Measurements from ENCODE around the gene MYO1G. TPM values are rescaled to one million over a fixed set of nuclear protein-coding genes. Genes with fewer than 3 reads are reported as not detected.

The MYO1G gene
- total RNA-seq, 4 donors from 2014 or later, result 2.5 to 8.3 (median 6.4) TPM

GRCh38 chr7:44990109-44991023 lies 11.6 kb upstream of the MYO1G start:
- in situ Hi-C loops (cut with MboI; ENCODE audit: low pct_ligation_motif_present in 1 of 4, low pct_unique_long_range_greater_than_20kb in 1 of 4, low sequenced_read_pairs in 3 of 4) (no loop called here), intact Hi-C loops (cut with DNase I; ENCODE audit: low total_unique reads) (loop anchor here (10.0 kb wide), 1 partner anchor 396 kb away; no protein-coding TSS in a partner anchor)
- Histone ChIP-seq H3K36me3 (no peaks in the 10 kb centered on the region), H3K4me1 (peaks cover 1 to 16% (median 9%) of the 10 kb centered on the region in 4 donors), H3K4me3 (no peak overlapping the region), H3K27me3 (no peaks in the 10 kb centered on the region), H3K27ac (no peak overlapping the region), H3K9me3 (no peaks in the 10 kb centered on the region)
- 78 to 79% methylated on average over 6 to 9 of the region's 9 CpGs for WGBS, 2 donors (ENCODE audit: low coverage in 1 of 2)
- no peak for TF ChIP-seq POLR2AphosphoS5 (IDR thresholded peaks at IDR 0.05)
- TF ChIP-seq POLR2A (IDR thresholded peaks at IDR 0.05), result no peak
- TF ChIP-seq CTCF (IDR thresholded peaks at IDR 0.05), result no peak
- no peak for TF ChIP-seq EP300 (IDR thresholded peaks at IDR 0.05; ENCODE audit: low read depth)
- DNase-seq, result no peak

- DNase-seq, result no peak
- Histone ChIP-seq H3K27ac (no peak overlapping the region), H3K4me1 (peaks cover 7 to 20% (median 14%) of the 10 kb centered on the region in 4 donors), H3K27me3 (no peaks in the 10 kb centered on the region), H3K4me3 (no peak overlapping the region), H3K9me3 (no peaks in the 10 kb centered on the region), H3K36me3 (no peaks in the 10 kb centered on the region)
- intact Hi-C loops (cut with DNase I; ENCODE audit: low total_unique reads) (no loop called here), in situ Hi-C loops (cut with MboI; ENCODE audit: low pct_ligation_motif_present in 1 of 4, low pct_unique_long_range_greater_than_20kb in 1 of 4, low sequenced_read_pairs in 3 of 4) (no loop called here)
- TF ChIP-seq POLR2AphosphoS5 (IDR thresholded peaks at IDR 0.05) (no peak), CTCF (IDR thresholded peaks at IDR 0.05) (no peak), POLR2A (IDR thresholded peaks at IDR 0.05) (no peak), EP300 (IDR thresholded peaks at IDR 0.05; ENCODE audit: low read depth) (no peak)
- 88% methylated on average over 3 of the region's 3 CpGs; no CpG with 5 or more reads in 1 of the 2 donors for WGBS, 2 donors (ENCODE audit: low coverage in 1 of 2)
These were observed 10.3 kb upstream of the MYO1G start for GRCh38 chr7:44989132-44989531.

- H3K27me3 ChIP-seq, result no peaks in the 10 kb centered on the region
- 93% methylated on average over 4 of the region's 4 CpGs; no CpG with 5 or more reads in 1 of the 2 donors for WGBS, 2 donors (ENCODE audit: low coverage in 1 of 2)
- H3K4me1 ChIP-seq, result peaks cover 7 to 20% (median 14%) of the 10 kb centered on the region in 4 donors
- H3K27ac ChIP-seq, result no peak overlapping the region
- intact Hi-C loops (cut with DNase I; ENCODE audit: low total_unique reads), result no loop called here
- H3K36me3 ChIP-seq, result no peaks in the 10 kb centered on the region
- TF ChIP-seq CTCF (IDR thresholded peaks at IDR 0.05), result no peak
- no peak for TF ChIP-seq POLR2AphosphoS5 (IDR thresholded peaks at IDR 0.05)
- TF ChIP-seq EP300 (IDR thresholded peaks at IDR 0.05; ENCODE audit: low read depth), result no peak
- TF ChIP-seq POLR2A (IDR thresholded peaks at IDR 0.05), result no peak
- H3K9me3 ChIP-seq, result no peaks in the 10 kb centered on the region
- no peak for DNase-seq
- in situ Hi-C loops (cut with MboI; ENCODE audit: low pct_ligation_motif_present in 1 of 4, low pct_unique_long_range_greater_than_20kb in 1 of 4, low sequenced_read_pairs in 3 of 4), result no loop called here
- no peak overlapping the region for H3K4me3 ChIP-seq
These were observed 9.9 kb upstream of the MYO1G start for GRCh38 chr7:44988701-44989100.

GRCh38 chr7:44987996-44988395 lies 9.2 kb upstream of the MYO1G start:
- intact Hi-C loops (cut with DNase I; ENCODE audit: low total_unique reads), result no loop called here
- H3K27ac ChIP-seq, result no peak overlapping the region

More at GRCh38 chr7:44987996-44988395, 9.2 kb upstream of the MYO1G start:
- TF ChIP-seq POLR2A (IDR thresholded peaks at IDR 0.05), result no peak
- Histone ChIP-seq H3K4me1 (peaks cover 7 to 20% (median 14%) of the 10 kb centered on the region in 4 donors), H3K36me3 (peaks cover 0 to 5% (median 0%) of the 10 kb centered on the region in 4 donors), H3K9me3 (no peaks in the 10 kb centered on the region), H3K27me3 (no peaks in the 10 kb centered on the region), H3K4me3 (no peak overlapping the region)
- in situ Hi-C loops (cut with MboI; ENCODE audit: low pct_ligation_motif_present in 1 of 4, low pct_unique_long_range_greater_than_20kb in 1 of 4, low sequenced_read_pairs in 3 of 4), result no loop called here
- no peak for DNase-seq
- 85 to 89% methylated on average over 6 to 10 of the region's 10 CpGs for WGBS, 2 donors (ENCODE audit: low coverage in 1 of 2)
